Brain pericyte (primary cell): ENCODE measurements around the gene EVI2A.
"Not testable (repeated sequence)": the region's sequence is repeated elsewhere in the genome, so short reads cannot be mapped to it uniquely, and the experiment has no call there.

Experiments
- DNase-seq: peaks from one replicate; pipeline ENCODE4 v3.0.0-alpha.2; 2012; ENCODE audit warnings: low read depth, low spot score

The EVI2A gene

DNA sequence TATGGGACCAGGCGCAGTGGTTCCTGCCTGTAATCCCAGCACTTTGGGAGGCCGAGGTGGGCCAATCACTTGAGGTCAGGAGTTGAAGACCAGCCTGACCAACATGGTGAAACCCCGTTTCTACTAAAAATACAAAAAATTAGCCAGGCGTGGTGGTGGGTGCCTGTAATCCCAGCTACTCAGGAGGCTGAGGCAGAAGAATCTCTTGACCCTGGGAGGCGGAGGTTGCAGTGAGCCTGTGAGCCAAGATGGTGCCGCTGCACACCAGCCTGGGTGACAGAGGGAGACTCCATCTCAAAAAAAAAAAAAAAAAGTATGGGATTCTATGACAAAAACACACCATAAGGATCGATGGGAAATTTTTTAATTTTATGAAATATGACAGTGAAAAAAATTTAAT lies 9.2 kb downstream of the EVI2A start:
- not testable (repeated sequence) for DNase-seq

DNA sequence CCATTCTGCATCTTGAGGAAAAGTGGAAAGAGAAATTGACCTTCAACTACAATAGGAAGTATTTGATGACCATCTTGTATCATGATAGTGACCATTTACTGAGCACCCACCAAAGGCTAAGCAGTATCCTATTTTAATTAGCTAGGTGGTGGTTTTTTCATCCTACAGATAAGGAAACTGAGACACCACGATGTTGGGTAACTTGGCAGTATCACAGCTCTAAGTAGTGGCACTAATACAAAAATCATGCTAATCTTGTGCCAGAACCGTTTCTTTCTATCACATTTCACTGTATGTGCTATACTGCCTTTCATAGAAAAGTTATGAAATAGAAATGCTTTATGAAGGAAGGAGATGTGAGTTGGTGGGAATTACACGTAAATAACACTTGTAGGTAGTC lies 9.9 kb downstream of the EVI2A start:
- no peak for DNase-seq

DNA sequence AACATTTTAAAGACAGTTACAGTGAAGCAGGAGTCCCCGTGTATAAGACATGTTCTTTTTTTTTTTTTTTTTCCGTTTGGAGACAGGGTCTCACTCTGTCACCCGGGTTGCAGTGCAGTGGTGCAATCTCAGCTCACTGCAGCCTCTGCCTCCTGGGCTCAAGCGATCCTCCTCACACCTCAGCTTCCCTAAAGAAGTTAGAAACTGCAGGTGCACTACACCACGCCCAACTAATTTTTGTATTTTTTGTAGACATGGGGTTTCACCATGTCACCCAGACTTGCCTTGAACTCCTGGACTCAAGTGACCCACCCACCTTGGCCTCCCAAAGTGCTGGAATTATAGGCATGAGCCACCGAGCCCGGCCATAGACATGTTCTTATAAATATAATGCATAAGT lies 10.5 kb downstream of the EVI2A start:
- DNase-seq: no peak

DNA sequence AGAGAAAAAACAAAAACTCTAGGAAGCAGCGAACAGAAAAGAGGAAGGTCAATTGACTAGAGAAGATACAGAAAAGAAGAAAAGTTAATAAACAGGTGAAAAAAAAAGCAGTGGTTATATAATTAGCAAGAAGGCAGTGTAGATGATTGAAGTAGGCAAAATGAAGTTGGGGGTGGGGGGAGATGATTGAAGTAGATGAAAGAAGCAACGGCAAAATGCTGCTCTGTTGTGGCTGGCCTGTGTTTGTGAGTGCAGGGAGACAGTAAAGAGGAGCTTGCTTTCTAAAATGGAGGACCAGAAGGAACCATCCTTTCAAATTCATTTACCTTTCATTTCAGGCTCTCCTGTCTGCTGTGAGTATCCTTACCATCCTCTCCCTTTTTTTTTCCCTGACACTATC lies 11.2 kb downstream of the EVI2A start:
- DNase-seq: no peak

DNA sequence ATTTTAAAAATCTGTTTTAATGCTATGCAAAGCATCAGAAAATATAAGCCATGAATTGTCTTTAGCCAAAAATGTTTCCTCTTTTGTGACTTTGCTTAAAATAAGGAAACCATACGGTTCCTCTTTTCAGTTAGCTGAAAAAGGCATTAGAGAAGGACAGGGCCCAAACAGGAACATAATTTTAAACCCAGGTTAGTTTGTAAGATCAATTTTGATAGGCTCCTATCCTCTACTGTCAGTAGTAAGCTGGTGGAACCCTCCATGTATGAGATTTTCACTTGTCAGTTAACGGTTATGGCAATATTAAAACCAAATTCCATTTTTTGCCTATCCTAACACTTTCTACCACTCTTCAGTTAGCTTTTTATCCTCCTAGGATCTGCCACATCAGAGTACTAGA lies 11.9 kb downstream of the EVI2A start:
- no peak for DNase-seq

DNA sequence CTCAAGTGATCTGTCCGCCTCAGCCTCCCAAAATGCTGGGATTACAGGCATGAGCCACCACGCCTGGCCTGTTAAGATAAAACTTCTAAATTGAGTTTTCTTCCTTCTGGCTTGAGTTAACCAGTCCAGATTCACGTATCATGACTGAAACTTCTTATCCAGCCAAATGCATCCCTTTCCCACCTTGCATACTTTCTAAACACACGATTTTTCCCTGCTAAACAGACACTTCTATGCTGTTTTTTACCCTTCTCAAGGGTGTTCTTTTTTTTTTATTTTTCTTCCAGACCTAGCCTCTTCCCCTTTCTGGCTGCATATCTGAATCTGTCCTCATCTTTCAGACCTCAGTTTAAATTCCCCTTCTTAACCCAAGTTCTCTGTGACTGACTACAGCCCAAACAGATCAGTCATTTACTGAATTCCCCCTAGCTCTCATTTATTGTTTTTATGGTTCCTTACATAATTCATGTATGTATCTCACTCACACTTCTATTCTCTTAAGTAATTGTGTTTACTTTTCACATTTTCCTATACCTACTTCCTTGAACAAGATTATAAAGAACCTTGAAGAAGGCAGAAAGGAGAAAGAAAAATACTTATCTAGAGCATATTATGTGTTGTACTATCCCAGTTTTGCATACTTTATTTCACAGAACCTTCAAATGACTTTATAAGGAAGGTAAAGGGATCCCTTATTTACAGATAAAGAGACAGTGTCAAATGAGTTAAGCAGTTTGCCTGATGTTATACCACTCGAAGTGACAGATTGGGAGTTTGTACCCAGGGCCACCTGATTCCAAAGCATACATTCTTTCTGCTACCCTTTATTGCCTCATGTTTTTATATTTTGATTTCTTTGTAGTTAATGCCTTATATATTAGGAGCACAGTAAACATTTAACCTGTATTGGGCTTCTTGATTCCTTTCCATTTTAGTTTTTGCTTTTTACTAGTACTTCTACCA lies 12.8 kb downstream of the EVI2A start:
- DNase-seq: no peak

DNA sequence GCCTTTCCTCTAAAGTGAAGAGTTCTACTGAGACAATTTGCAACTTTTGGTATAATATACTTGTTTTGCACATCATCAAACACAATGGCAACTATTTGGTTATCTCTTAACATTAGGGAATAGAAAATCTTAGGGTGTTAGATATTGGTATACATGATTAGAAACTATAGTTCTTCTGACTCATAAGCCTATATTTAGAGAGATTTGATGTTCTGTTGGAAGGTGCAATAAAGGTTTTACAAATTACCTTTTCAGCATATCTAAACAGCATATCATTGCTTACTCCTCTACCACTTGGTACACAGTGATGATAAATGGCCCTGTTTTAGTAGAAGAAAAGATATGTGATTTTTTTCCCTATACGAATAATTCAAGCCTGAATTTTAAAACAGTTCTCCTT lies 13.8 kb downstream of the EVI2A start:
- no peak for DNase-seq

DNA sequence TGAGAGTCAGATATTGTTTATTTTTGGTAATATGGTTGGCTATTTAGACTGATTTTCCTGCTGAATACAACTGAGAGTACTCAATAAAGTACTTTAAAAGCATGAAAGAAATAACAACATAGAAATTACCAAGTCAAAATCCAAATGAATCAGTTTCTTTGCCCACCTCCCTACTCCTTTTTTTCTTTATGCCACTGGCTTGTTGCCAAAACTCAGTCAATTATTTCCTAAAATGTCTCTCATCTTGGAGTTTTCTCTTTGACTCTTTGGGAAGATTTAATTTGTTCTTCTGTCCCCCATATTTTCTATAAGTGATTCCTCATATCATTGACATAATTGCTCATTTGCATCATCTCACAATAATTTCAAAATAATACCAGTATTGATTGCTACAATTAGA lies 21.8 kb downstream of the EVI2A start:
- DNase-seq: no peak

DNA sequence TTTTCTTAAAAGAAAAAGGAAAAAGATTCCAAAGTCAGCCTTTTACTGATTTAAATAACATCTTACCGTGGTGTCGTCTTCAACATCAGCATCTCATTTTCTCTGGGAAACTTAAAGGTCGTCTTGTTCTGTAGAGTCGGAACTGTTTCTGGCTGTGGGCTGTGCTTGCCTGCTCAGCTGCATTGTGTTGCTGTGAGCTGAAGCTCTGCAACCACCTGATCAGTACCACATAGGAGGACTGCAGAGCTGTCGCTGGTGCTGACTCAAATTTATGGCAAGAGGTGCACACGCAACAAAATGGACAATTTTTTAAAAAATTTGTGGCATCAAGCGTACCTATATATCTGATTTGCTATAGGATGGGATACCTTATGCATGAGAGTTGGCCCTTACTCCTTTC lies 24.3 kb downstream of the EVI2A start, which contains the start of gene OMG:
OMG (minus strand) TSS at position 150 of the 400 bp plus-strand sequence. CDS start 908 bp downstream, outside the sequence.
- no peak for DNase-seq

DNA sequence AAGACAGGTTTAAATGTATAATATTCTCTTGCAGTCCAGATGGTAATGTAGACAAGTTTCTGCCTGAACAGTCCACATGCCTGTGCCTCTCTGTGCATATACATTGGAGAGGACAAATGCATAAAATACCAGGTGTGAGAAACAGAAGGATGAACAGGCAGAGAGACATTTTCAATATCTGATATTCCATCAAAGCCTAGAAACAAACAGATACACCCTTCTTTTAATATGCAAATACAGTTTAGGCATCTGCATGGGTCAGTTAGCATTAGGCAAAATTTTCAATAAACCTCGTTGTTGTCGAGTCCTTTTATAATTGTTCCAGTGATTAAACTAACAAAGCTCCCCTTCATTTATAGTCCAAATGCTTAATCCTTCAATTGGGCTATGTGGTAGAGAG lies 25.3 kb downstream of the EVI2A start:
- no peak for DNase-seq

DNA sequence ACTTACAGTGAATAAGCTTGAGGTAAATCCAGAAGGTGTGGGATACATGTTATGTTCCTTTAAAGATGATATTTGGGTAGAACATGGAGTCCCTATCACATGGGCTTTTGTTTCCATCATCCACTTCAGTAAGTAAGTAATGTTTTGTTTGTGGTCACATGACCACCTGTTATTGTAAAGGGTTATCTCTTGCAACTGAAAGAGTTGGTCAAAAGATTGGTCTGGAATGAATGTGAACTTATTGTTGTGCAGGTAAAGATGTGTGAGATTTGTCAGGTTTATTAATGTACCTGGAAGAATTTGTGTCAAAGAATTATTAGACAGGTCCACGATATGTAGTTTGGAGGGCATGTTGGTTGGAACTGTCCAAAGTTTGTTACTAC lies 25.9 kb downstream of the EVI2A start:
- DNase-seq: no peak

DNA sequence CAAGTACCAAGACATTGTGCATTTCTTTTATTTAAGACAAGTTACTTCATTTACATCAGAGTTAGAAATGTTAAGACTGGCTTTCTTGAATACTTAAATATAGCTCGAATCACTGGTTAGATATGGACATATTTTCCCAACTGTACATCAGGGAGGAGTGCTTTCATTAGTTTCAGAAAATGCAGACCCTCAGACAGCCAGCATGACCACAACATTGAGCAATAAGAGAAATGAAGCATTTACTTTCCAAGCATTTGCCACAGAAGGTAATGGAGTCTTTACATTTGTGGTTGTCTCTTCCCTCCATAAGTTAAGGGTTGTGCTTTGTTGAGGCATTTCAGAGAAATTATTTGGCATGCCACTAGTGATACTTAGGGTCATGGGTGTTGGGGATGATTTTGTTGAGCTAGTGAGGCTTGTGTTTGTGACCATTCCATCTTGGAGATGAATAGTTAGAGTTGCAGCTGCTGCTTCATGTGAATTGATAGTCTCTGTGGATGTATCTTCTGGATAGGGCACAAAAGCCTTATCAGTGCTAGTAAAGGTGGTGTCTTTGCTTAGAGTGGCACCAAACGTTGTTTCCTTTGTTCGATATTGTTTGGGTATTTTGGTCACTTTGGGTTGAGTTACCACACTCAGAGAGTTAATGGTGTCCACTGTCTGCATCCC lies 26.5 kb downstream of the EVI2A start:
- no peak for DNase-seq

DNA sequence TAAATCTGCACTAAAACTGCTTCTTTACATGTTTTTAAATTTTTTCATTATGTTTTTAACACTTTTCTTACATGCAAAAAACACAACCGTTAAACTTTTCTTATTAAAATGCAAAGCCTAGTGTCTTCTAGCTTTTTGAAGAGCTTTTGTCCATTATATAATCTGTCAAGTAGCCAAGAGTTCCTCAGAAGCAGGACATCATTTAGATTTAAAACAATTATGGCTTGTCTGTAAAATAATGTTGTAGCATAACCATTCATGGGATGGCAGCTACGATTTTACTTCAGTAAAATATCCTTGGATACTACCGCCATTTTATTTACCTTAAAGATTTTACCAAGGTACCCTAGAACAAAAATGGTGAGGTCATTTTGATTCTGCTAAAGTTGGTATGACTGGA lies 27.2 kb downstream of the EVI2A start:
- DNase-seq: no peak

DNA sequence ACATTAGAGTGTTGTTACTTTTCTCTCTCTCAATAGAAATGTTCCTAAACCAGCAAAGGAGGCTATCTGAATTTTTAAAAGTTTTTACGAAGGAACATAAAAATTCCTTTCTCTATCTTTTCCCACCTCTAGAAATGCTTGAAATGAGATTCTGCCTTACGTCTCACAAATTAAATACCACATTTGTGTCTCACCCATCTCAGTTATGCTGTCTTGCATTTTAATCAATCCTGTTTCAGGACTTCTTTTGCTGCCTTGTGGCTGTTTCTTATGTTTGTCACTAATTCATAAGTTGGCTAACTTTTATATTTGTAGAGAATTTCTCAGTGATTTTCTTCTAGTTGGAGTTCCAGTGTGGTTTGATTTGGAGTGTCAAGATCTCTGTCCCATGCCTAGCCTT lies 27.8 kb downstream of the EVI2A start:
- no peak for DNase-seq

DNA sequence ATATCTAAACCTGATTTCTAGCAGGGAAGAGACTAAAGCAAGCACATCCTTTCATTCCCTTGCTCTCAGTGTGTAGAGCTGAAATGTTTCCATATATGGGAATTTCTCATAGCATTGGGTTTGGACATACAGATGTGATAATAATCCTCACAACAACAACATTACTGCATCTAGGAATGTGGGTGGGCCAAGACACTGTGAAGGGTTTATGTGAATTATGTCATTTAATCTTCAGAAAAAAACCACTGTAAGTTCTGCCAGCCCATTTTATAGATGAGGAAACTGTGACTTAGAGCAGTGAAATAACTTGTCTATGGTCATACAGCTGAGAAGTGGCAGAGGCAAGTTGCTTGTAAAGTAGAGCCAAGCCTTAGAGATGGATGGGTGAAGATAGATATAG lies 29.6 kb downstream of the EVI2A start:
- no peak for DNase-seq

DNA sequence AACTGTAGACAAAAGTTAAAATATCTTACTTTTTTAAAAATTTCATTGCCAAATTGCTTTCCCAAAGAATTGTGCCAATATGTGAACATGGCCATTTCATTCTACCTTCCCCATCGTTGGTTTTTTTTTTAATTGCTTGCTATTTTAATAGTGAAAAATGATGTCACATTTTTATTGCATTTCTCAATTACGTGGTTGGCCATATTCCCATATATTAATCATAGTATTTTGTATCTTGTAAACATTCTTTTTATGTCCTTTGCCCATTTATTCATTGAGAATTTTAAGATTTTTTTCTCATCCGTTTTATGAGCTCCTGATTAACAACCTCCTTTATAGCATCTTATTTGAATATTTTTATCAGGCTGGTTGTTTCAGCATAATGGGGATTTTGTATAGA lies 31.6 kb downstream of the EVI2A start:
- DNase-seq: no peak

DNA sequence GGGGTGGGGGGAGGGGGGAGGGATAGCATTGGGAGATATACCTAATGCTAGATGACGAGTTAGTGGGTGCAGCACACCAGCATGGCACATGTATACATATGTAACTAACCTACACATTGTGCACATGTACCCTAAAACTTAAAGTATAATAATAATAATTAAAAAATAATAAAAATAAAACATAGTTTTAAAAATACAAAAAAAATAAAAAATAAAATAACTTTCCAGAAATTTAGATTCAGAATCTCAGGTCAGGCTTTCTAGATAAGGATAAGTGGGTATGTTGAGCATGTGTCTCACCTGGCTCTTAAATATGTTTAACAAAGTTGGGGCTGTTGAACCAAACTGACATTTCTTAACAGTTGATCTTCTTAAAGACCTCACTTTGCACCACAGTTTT lies 33.5 kb downstream of the EVI2A start:
- not testable (repeated sequence) for DNase-seq

DNA sequence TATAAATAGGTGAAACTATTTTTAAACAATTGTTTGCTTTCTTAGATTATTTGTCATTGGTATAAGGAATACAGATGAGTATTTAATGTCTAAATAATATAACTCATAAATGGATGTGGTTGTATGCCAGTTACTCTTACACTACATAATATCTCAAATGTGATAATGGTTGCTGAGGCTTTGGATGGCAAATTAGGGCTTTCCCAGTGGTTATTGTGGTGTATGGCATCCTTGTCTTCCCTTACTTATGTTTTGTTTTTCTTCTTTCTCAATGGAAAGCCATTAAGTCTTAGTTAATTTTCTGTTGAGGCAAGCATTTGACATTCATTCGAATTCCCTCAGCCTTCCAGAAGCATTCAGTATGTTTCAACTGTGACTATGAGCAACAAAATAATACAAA lies 34.8 kb downstream of the EVI2A start:
- DNase-seq: no peak

DNA sequence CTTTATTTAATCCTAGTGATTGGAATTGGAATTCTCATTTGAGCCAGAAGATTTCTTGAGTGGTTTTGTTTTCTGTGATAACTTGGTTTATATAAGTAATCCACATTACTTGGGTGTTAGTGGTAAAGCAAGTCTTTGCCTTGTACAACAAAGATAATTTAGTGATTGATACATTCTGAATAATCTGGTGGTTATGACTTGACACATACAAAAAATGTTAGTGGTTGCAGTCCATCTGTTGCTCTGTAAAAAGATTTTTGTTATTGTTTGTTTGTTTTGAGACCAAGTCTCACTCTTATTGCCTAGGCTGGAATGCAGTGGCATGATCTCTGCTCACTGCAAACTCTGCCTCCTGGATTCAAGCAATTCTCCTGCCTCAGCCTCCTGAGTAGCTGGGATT lies 37.6 kb downstream of the EVI2A start:
- no peak for DNase-seq

DNA sequence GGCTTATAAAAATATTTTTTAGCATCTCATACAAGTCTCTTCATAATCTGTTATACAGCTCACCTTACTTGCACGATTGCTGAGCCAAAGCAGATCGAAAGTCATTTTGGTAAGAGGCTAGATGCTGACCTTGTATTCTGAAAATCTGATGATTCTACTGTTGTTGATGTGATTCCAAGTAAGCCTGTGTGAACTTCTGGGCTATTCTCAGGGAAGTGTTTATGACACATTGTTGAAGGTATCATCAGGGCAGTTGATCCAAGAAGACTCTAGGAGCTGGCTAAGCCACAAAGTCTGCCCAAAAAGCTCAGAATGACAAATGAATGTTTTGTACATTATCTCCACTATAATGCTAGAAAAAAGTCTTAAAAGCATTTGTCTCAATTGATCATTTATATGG lies 40.4 kb downstream of the EVI2A start:
- DNase-seq: no peak

DNA sequence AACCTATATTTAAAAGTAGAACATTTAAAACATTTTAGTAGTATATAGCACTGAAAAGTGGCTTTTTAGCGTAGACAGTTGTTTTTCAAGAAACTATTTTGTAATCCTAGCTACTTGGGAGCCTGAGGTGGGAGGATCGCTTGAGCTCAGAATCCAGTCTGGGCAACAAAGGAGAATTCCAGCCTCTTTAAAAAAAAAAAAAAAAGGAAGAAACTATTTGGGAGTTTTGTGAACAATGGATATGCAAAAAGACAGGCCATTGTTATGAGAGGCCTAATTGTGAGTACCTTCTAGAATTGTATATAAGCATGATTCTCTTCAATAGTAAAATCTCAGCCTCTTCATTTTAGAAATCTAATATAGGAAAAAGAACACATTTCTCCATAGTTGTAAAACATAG lies 42.0 kb downstream of the EVI2A start:
- DNase-seq: no peak

DNA sequence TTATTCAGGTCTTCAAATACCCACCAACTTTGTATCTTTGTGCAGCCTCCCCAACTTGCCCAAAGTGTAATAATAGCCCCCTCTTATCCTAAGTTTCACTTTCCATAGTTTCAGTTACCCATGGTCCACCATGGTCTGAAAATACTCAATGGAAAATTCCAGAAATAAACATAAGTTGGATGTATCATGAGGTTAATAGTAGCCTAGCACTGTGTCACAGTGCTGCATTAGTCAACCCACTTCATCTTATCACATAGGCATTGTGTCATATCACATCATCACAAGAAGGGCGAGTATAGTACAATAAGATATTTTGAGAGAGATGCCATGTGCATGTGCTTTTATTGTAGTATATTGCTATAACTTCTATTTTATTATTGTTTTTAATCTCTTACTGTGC lies 46.3 kb downstream of the EVI2A start:
- no peak for DNase-seq

DNA sequence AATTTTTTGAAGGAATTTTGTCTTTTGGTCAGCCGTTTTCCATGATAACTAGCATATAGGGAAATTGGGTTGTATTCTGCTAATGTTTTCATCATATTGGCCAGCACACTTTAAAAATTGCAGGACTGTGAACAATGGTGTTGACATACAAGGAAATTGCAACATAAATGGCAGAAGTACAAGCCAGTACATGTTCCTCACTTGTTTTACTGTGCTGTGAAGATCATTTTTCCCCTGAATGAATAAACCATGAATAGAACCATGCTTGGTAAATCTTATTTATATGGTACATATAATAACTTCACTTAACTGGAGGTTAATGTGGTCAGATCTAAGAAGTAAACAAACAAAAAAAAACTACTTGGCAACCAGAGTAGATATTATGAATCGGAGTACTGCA lies 47.2 kb downstream of the EVI2A start:
- no peak for DNase-seq
